Measurements from ENCODE around the gene GNG2.

GRCh38 chr14:52018252-52018651, 157.8 kb downstream of the GNG2 start:
- TF ChIP-seq CTCF (IDR thresholded peaks at IDR 0.05) (no peak), POLR2A (IDR thresholded peaks at IDR 0.05) (no peak)

Data from uterus (tissue), 2 donors.